Ishikawa (cell line): ENCODE measurements around the gene TTC27.

Experiments
- CEBPB ChIP-seq: IDR thresholded peaks from 2 replicates; pipeline ENCODE4 v1.6.1; 2012
- CREB1 ChIP-seq: IDR thresholded peaks from 2 replicates; pipeline ENCODE4 v1.6.1; 2012; ENCODE audit warnings: low read depth
- EGR1 ChIP-seq: IDR thresholded peaks from 2 replicates; pipeline ENCODE4 v1.6.1; 2012
- EP300 ChIP-seq: IDR thresholded peaks from 2 replicates; pipeline ENCODE4 v1.6.1; 2012; ENCODE audit warnings: borderline replicate concordance
- FOXM1 ChIP-seq: IDR thresholded peaks from 2 replicates; pipeline ENCODE4 v1.6.1; 2012; ENCODE audit warnings: low read depth, borderline replicate concordance
- NFIC ChIP-seq: IDR thresholded peaks from 2 replicates; pipeline ENCODE4 v1.6.1; 2012
- RAD21 ChIP-seq: IDR thresholded peaks from 2 replicates; pipeline ENCODE4 v1.6.1; 2012; ENCODE audit warnings: low read depth
- TAF1 ChIP-seq: IDR thresholded peaks from 2 replicates; pipeline ENCODE4 v1.6.1; 2012; ENCODE audit warnings: low read depth, mild to moderate bottlenecking
- TCF12 ChIP-seq: IDR thresholded peaks from 2 replicates; pipeline ENCODE4 v1.6.1; 2012; ENCODE audit warnings: low read depth
- TEAD4 ChIP-seq: IDR thresholded peaks from 2 replicates; pipeline ENCODE4 v1.6.1; 2012
- YY1 ChIP-seq: IDR thresholded peaks from 2 replicates; pipeline ENCODE4 v1.6.1; 2012; ENCODE audit warnings: low read depth
- ZBTB7A ChIP-seq: IDR thresholded peaks from 2 replicates; pipeline ENCODE4 v1.6.1; 2012; ENCODE audit warnings: low read depth
- TF ChIP-seq, protein P1 (sequence below): IDR thresholded peaks from 2 replicates; pipeline ENCODE4 v1.6.1; 2012; ENCODE audit warnings: low read depth, mild to moderate bottlenecking
- TF ChIP-seq, protein P2 (sequence below): IDR thresholded peaks from 2 replicates; pipeline ENCODE4 v1.6.1; 2012
- TF ChIP-seq, protein P3 (sequence below): IDR thresholded peaks from 2 replicates; pipeline ENCODE4 v1.6.1; 2012

The TTC27 gene

DNA sequence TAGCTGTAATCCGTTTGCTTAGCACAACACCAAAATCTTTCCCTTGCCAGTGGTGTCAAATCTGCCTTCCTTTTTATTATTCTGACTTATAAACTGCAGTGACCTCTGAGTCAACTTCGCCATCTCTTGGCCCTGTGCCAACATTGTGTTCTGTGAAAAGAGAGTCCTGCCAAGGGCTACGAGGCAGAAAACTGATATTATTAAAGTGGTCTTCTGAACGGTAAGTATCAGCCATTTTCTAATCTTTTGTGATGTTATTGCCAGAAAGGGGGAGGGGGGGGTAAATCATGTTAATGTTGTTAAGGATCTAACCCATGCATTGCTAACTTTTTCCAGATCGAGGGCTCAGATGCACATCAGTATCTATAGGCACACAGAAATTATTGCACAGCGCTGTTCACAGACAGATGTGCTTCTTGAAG, 197.5 kb downstream of the TTC27 start:
- TF ChIP-seq CEBPB (no peak), TEAD4 (no peak), FOXM1 (no peak), TCF12 (no peak), NFIC (peak; percentile 92), ZBTB7A (no peak), YY1 (no peak)

DNA sequence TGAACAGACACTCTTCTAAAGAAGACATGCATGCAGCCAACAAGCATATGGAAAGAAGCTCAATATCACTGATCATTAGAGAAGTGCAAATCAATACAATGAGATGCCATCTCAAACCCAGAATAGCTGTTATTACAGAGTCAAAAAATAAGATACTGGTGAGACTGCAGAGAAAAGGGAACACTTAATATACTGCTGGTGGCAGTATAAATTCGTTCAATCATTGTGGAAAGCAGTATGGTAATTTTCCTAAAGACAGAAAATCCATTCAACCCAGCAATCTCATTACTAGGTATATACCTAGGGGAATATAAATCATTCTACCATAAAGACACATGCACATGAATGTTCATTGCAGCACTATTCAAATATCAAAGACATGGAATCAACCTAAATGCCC, 202.3 kb downstream of the TTC27 start:
- TF ChIP-seq YY1: no peak
- TF ChIP-seq TEAD4: no peak
- TF ChIP-seq, protein P1, sequence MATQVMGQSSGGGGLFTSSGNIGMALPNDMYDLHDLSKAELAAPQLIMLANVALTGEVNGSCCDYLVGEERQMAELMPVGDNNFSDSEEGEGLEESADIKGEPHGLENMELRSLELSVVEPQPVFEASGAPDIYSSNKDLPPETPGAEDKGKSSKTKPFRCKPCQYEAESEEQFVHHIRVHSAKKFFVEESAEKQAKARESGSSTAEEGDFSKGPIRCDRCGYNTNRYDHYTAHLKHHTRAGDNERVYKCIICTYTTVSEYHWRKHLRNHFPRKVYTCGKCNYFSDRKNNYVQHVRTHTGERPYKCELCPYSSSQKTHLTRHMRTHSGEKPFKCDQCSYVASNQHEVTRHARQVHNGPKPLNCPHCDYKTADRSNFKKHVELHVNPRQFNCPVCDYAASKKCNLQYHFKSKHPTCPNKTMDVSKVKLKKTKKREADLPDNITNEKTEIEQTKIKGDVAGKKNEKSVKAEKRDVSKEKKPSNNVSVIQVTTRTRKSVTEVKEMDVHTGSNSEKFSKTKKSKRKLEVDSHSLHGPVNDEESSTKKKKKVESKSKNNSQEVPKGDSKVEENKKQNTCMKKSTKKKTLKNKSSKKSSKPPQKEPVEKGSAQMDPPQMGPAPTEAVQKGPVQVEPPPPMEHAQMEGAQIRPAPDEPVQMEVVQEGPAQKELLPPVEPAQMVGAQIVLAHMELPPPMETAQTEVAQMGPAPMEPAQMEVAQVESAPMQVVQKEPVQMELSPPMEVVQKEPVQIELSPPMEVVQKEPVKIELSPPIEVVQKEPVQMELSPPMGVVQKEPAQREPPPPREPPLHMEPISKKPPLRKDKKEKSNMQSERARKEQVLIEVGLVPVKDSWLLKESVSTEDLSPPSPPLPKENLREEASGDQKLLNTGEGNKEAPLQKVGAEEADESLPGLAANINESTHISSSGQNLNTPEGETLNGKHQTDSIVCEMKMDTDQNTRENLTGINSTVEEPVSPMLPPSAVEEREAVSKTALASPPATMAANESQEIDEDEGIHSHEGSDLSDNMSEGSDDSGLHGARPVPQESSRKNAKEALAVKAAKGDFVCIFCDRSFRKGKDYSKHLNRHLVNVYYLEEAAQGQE: no peak
- no peak for TF ChIP-seq CEBPB
- TF ChIP-seq EP300: no peak
- TF ChIP-seq ZBTB7A: no peak
- no peak for TF ChIP-seq TCF12
- TF ChIP-seq FOXM1: no peak
- TF ChIP-seq RAD21: no peak
- TF ChIP-seq, protein P2, sequence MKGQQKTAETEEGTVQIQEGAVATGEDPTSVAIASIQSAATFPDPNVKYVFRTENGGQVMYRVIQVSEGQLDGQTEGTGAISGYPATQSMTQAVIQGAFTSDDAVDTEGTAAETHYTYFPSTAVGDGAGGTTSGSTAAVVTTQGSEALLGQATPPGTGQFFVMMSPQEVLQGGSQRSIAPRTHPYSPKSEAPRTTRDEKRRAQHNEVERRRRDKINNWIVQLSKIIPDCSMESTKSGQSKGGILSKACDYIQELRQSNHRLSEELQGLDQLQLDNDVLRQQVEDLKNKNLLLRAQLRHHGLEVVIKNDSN: no peak
- no peak for TF ChIP-seq CREB1
- TF ChIP-seq TAF1: no peak
- TF ChIP-seq, protein P3, sequence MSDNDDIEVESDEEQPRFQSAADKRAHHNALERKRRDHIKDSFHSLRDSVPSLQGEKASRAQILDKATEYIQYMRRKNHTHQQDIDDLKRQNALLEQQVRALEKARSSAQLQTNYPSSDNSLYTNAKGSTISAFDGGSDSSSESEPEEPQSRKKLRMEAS: no peak
- TF ChIP-seq EGR1: no peak

DNA sequence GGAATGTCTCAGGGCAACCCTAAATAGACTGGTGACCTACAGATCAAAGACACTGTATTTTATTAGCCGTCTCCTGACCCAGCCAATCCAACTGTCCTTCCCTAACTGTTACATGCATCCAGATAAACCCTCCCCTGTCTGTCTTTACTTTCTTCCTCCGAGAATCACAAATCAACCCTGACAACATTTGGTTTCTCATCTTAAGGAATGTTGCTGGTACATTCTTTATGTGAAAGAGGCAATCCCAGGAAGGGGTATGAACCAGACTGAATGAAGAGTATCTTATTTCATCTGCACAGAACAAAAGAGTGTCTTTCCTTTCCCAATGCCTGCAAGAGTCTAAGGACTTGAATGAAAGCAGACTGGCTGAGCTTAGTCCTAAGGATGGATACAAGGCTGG, 205.0 kb downstream of the TTC27 start:
- TF ChIP-seq TEAD4: peak; percentile 70; the same call in 1 of the 2 replicates
- TF ChIP-seq, protein P3: 0 out of 2 replicates have a peak, but pooled peaks have one; percentile 19
- TF ChIP-seq FOXM1: no peak

DNA sequence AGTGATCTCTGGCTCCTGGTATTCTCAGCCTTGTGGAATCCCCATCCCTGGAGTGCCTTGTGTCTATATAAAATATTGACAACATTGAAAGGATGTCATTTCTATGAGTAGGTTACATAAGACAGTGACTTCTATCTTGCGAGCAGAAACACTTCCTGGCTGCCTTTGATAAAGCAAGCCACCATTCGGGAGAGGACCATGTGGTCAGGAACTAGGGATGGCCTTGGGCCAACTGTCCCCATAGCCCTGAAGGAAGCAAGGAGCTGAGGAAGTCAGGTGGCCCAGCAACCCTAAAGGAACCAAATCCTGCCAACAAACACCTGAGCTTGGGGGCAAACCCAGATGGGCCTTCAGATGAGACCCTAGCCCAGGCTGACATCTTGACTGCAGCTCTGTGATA, 205.9 kb downstream of the TTC27 start:
- TF ChIP-seq, protein P2: no peak
- TF ChIP-seq TCF12: no peak
- TF ChIP-seq FOXM1: no peak
- TF ChIP-seq CREB1: no peak
- no peak for TF ChIP-seq EGR1
- TF ChIP-seq TEAD4: no peak
- TF ChIP-seq RAD21: no peak
- no peak for TF ChIP-seq EP300
- TF ChIP-seq CEBPB: no peak
- no peak for TF ChIP-seq TAF1
- TF ChIP-seq, protein P1: no peak
- TF ChIP-seq NFIC: no peak
- no peak for TF ChIP-seq YY1
- no peak for TF ChIP-seq ZBTB7A
- TF ChIP-seq, protein P3: no peak

DNA sequence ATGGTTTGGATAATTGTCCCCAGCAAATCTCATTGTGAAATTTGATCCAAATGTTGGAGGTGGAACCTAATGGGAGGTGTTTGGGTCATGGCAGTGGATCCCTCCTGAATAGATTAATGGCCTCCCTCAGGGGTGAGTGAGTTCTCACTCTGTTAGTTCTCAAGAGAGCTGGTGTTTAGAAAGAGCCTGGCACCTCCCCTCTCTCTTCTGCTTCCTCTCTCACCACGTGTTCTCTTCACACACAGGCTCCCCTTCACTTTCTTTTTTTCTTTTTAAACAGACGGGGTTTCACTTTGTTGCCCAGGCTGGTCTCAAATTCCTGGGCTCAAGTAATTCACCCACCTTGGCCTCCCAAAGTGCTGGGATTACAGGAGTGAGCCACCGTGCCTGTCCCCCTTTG, 207.3 kb downstream of the TTC27 start:
- TF ChIP-seq NFIC (no peak), ZBTB7A (no peak), TEAD4 (no peak), EP300 (no peak), CEBPB (no peak), EGR1 (no peak), TAF1 (no peak), FOXM1 (no peak), RAD21 (no peak), TCF12 (no peak), YY1 (no peak), CREB1 (no peak)
- TF ChIP-seq, protein P2: no peak
- TF ChIP-seq, protein P3: no peak
- TF ChIP-seq, protein P1: no peak
